Ramos (cell line): ENCODE data around the gene SORCS2.

ENCODE experiments used
- in situ Hi-C: fragments of 300-500 bp; cut with MboI; formaldehyde crosslinking; loops from one replicate; pipeline ENCODE4 v1.14.3; 2022; ENCODE audit warnings: low sequenced_read_pairs; ENCODE audit not compliant: unreplicated experiment

The SORCS2 gene

DNA sequence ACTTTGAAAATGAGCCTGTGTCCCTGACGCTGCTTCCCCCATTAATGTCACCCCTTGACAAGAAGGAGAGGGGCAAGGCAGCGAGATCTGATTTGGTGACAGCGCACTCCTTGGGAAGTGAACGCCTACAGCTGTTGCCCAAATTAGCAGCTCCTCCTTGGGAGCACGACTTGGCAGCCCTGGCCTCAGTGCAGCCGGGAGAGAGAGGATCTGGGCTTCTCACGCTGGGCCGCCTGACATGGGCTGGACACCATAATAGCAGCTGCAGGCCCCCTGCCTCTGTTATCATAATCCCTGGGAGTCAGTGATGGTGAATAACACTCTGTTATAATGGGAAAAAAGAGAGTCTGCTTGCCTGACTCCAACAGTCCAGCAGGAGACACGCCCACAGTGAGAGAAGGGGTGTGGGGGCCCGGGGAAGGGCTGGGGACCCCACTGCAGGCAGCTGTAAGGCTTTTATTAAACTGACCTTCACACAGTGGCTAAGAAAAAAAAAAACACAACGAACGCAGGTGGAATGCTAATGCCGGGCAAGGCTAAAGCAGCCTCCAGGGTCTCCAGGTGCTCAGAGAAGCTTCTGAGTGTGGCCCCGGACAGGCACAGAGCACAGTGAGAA lies 169.1 kb downstream of the SORCS2 start:
- in situ Hi-C loops, result no loop called here

DNA sequence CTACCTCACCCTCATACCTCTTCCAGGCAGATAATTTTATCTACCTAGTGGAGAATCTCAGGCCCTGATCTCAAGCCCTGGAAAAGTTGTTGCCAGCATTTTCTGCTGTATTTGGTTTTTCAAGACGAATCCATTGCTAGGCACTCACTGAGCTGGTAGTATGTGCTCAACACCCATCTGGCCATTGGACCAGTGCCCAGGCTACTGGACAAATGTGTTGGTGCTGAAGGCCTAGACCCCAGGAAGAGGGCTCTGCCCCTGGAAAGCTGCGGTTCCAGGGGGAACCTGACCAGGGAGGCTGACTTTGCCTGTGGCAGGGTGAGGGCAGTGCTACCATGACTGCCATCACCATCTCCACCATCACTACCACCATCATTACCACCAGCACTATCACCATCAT lies 170.0 kb downstream of the SORCS2 start:
- in situ Hi-C loops, result no loop called here

DNA sequence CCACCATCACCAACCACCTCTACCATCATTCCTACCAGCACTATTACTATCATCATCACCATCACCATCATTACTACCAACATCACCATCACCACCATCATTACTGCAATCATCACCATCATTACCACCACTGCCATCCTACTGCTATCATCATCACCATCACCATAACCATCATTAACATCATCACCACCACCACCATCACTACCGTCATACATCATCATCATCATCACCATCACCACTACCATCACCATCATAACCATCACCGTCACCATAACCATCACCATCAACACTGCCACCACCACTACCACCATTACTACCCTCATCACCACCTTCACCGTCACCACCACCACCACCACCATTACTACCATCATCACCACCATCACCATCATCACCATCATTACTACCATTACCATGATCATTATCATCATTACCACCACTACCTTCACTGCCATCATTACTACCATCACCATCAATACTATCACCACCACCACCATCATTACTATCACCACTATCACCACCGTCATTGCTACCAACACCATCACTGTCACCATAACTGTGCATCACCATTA lies 170.6 kb downstream of the SORCS2 start:
- in situ Hi-C loops, result no loop called here

DNA sequence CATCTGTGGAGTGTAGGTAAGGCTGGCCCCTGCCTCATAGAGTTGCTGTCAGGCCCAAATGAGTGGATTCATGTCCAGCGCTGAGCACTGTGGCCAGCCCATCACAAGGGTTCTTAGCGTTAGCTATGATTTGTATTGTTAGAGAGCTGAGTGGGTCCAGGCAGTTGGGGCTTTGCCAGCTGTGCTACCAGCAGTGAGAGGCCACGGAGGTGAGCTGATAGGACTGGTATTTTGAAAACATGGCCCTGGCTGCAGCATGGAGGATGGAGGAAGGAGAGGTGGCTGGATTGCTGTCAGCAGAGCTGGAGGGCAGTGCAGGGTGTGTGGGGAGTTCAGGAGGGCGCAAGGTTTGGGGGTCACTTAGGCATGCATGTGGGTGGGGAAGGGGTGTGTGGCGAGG lies 172.6 kb downstream of the SORCS2 start:
- in situ Hi-C loops, result no loop called here

DNA sequence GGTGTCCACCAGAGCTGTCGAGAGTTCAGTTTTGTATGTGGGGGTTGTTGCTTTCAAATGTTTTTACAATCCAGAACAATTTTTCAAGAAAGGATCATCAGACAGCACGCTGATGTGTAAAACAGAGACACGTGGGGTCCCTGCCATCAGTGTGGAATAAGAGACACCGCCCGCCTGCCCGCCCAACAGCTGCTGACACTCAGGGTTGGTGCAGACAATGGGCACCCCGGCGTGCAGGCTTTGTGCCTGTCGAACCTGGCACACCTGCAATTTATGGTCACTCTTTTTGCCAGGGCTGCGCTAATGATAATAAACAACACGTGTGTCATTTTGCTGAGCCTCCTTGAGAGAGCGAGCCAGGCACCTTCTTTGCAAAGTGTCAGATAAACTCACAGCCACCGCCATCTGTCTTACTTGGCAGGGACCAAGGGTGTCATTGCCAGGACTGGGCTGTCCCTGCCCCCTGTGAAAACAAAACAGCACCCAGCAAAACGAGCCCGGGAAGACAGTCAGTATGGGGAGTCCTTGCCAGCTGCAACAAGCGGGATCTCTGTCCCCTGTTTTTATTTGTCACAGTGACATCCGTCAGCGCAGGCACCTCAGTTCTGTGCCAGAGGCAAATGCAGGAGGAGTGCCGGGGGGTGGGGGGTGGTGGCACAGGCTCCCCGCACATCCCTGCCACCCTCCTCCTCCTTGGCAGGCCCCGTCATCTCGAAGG lies 173.3 kb downstream of the SORCS2 start:
- in situ Hi-C loops, result no loop called here

DNA sequence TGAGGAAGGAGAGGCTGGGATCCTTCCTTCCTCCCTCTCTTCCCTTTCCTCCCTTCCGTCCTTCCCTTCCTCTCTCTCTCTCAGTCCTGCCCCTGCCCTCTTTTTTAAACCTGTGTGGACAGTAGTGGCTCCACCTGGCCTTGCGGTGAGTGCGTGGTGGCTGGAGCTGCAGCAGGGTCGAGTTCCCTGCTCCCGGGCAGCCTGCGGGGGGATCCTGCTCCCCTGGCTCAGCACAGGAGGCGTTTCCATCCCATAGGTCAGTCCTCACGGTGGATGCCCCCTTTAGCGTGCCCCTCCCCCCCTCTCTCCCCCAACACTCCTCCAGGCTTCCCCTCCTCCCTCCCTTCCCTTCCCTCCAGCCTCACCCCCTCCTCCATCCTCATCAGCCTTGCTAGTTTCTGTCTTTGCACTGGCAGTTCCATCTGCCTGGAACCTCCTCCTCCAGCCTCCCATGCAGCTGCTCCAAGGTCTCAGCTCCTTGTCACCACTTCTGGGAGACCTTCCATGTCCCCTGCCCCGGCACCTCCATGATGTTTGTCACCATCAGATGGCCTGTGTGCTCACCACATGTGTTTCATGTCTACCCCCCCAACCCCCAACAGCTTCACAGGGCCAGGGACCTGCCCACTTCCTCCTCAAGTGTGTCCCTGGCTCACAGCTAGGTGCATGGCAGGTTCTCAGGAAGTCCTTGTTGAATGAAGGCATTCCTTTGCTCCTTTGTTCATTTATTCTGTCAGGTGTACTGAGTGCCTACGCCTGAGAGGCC lies 174.0 kb downstream of the SORCS2 start:
- in situ Hi-C loops, result no loop called here

DNA sequence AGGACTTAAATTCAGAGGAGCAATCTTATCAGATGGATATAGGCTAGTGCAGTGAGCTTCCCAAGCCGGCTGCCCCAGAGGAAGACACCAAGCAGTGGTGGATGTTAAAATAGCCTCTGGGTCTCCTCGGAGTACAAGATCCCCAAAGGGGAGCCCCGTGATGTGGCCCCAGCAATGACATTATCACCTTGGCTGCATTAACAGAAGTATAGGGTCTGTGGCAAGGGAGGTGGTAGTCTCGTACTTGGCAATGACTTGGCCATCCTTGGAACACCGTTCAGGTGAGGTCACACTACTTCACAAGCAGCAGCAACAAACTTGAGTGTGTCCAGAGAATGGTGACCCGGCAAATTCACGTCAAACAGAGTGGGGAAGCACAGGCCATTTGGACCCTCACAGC lies 174.6 kb downstream of the SORCS2 start:
- in situ Hi-C loops, result no loop called here

DNA sequence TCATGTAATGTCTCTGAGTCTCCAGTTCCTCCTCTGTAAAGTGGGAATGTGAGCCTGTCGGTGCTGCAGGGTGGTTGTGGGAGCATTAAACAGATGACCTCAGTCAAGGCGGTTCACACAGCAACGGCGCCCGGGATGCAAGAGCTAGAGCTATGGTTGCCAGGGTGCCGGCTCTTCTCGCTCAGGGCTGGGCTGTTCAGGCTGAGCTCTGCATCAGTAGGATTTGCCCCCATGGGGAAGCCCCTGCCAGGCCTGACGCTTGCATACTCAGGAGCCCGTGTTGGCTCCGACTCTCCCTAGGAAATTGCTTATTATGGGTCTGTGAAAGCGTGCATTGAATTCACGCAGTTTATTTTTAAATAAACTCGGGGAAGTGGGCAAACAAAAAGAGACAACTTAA lies 175.1 kb downstream of the SORCS2 start:
- in situ Hi-C loops, result no loop called here

DNA sequence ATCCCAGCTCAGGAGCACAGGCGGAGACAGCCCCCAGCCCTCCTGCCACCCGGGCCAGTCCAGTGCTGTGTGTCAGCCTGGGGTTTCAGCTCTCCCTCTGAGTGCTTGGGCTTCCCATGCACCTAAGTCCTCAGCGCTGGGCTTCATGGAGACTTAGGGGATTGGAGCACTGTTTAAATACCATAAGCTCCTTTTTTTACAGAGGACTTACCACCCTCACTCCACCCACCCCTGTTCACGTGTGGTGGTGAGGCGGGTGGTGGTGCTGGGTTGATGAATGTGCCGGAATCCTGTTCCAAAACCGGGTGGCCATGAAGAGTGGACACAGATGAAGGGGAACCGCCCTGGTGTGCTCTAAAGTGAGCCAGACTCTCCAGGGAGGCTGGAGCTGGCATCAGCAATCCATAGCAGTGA lies 175.5 kb downstream of the SORCS2 start:
- in situ Hi-C loops, result no loop called here

DNA sequence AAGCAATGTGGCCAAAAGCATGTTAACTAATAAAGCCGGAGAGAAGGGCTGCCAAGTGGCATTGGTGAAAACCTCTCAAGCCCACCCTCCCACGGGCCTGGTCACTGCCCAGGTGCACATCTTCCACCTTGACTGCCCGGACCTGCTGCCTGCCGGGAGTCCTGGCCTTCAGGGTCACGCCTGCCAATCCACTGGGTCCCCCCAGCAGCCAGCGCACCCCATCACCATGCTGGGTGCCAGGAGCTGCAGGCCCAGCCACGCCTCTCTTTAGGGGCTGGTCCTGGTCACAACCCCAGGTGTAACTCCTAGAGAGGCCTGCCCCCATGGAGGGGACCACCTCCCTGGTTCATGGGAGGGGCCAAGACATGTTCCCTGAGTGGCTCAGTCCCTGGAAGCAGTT lies 176.0 kb downstream of the SORCS2 start:
- in situ Hi-C loops, result no loop called here

DNA sequence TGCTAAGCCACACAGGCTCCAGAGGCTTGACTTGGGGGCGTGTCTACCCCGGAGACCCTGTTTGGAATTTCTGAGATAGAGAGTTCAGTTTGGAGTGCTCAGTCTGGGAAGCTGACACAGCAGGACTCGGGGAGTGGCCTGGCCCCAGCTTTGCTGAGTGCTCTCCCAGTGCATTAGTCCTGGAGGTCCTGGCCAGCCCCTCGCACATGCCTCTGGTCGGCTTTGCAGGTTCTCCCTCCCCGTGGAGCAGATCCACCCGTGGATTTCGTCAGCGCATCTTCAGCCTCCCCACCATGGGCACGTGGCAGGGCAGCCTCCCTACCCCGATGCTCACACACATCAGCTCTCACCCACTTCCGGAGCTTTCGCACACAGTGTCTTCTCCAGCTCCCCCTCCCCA lies 177.2 kb downstream of the SORCS2 start:
- in situ Hi-C loops, result no loop called here

DNA sequence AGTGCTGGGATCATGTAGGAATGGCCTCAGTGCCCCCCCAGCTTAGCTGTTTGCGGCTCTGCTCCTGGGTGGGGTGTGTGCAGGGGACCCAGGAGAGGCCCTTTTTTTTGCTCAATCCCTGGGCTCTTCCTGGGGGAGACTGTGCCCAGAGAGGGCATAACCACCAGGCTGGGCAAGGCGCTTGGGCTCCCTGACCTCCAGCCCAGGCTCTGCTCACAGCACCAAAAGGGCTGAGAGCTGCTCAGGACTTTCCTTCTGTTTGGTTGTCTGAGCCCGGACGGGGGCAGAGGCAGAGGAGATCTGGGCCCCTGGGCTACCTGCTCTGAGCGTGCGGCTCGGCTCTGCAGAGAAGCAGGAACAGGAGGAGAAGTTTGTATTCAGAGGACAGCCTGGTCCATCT lies 177.7 kb downstream of the SORCS2 start:
- in situ Hi-C loops, result no loop called here

DNA sequence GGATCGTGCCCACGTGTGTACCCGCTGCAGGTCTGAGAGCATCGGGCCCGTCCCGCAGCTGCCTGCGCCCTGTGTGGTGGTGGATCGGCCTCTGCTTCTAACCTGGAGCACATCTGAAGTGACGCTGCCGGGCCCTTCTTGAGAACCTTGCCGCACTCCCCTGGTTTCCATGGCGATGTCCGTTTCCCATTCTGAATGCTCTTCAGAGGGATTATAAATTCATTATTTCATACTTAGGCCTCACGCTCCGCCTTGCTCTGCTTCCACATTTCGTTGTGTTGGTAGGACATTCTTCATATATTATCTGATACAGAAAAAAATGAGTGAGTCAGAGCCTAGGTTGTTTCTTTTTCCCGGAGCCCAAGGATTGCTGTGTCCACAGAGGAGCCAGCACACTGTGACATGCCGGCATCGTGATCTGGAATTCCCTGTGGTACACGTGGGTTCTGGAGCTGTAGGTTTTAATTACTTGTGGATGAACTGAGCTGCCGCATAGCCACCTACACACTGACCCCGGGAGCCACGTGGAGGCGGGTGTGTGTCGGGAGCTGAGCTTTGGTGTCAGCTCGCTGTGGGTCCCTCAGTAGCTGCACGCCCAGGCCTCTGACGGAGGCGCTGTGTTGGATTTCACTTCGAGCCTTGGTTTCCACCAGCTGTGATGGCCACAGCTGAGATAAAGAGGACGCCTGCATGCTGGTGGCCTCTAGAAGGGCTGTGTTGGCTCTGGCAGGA lies 179.0 kb downstream of the SORCS2 start:
- in situ Hi-C loops, result no loop called here

DNA sequence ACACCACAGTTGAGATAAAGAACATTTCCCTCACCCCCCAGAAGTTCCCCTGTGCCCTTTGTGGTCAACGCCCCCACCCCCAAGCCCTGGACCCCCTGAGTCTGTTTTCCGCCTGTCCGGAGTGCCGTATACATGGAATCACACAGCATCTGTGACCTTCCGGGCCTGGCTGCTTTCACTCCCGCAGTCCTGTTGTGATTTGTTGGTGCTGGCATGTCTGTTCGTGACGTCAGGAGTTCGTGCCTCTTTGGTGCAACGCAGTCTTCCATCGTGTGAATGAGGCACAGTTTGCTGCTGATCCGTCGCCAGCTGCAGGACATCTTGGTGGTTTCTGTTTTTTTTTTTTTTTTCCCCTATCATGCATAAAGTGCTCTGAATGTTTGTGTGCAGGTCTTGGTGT lies 180.3 kb downstream of the SORCS2 start:
- in situ Hi-C loops, result no loop called here

DNA sequence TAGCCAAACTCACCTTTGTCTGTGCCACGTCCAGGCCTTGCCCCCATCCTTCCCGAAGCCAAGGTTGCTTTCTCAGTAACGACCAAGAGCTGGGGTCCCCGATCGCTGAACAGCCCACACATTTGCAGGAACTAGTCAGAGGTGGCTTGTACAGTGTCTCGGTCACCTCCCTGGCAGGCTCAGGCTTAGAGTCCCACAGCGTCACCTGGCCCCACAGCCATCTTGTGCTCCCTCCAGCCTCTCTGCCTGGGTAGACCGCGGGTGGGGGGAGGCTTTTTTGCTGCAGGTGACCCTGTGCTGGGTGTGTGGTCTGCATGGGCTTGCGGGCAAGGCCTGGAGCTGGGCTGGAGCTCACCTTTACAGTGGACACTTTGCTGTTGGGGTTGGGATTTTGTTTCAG lies 182.2 kb downstream of the SORCS2 start:
- in situ Hi-C loops, result no loop called here

DNA sequence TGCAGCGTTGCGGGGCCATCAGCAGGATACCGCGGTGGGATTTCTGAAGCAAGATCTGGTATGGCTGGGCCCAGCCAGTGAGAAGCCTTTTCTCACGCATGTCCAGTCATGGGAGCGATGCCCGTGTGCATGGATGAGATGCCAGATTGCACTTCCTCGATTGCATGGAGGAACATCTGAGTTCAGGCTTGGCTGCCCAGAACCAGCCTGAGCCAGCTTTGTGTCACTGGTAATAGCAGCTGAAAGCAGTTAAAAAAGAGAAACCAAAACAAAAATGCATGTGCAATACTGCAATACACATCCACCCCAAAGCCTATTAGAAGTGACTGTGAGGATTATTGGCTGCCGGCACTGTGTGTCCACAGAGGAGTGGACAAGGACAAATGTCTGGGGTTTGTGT lies 183.1 kb downstream of the SORCS2 start:
- in situ Hi-C loops, result no loop called here

DNA sequence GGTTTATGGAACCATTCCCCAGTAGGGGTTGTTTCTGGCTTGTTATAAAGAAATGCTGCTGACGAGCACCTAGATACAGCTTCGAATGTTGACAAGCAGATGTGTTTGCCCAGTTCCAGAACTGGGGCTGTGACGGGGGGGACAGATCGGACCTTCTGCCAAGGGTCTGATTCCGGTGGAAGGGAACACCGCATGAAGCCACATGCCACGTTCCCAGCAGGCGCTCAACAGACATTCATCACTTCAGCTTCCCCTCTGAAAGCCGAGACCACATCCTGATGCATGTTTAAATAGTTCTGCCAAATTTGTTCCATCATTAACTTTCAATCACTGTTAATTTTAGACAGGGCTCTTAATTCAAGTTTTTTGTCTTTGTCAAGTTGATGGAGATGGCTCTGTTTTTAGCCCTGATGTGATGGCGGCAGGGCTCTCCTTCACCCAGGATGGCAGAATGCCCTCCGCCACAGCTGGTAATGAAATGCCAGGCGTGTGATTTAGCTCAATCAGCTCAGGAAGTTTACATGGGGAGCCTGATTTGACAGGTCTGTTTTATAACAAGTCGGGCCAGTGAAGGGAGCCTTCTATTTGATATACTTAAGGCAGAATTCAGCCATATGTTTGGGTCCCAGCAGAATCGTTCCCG lies 185.0 kb downstream of the SORCS2 start:
- in situ Hi-C loops, result no loop called here

DNA sequence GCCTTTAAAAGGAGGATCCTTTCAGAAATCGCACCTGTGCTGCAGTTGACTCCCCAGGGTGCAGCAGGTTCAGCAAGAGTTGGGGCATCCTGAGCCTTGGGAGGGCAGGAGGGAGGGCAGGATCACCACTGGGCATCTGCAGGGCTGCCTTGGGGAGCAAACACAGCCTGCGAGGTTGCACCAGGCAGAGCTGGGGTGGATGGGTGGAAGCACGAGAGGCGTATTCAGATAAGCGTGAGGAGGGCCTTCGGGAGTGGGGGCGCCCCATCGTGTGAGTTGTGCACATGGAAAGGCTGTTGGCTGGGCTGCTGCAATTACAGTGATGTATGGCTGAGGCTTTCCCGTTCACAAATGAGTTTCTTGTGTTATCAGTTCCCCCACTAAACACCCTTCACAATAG lies 186.8 kb downstream of the SORCS2 start:
- in situ Hi-C loops, result no loop called here

DNA sequence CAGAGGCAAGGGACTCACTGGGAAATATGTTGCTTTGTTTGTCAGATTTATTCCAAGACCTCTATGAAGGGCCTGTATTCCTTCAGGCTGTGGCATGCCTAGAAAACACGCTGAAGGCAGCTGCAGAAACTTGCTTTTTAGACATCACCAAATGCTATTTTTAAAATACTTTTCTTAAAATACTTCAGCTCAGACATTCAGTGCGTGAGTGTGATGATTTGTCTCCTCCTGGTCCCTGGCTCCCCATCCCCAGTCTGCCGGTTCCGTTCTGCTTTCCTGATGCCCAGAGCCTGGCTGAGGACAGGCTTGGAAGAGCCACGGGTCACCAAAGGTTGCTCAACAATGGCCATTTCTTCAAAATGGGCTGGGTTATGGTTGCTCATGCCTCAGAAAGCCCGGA lies 187.4 kb downstream of the SORCS2 start:
- in situ Hi-C loops, result no loop called here

DNA sequence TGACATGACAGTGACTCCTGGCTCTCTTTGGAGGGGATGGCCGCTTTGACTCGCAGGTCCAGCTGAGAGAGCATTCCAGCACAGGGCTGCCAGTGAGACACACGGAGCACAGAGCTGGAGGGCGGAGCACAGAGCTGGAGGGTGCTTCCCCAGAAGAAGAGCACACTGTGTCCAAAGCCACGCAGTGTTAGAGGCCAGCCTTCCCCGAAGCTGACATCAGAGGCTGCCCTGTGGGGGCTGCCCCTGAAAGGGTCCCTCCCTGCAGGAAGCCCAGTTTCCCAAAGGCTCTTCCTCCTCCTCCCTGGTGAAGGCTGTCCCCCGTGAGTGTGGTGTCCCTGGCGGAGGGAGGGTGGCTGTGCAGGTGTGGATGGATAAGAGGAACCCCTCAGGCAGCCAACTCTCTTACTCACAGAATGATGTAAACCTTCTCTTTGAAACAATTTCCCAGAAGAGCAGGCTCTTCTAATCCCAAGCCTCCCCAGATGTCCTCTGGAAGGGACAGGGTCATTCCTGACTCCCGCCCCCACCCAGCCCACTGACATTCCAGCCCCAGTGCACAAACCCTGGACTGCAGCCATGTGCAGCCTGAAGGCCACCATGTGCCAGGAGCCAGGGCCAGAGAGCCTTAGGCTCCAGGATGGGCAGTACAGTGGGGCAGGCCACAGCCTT lies 189.0 kb downstream of the SORCS2 start:
- in situ Hi-C loops, result no loop called here
